HepG2 (cell line): ENCODE data around the gene RNF13. TPM values are rescaled to one million over a fixed set of nuclear protein-coding genes. Genes with fewer than 3 reads are reported as not detected.

Experiments
- ATAC-seq: fragments of 200-7000 bp; cut with Tn5 transposase; 3 replicates; pipeline ENCODE4 v1.9.1; 2020; ENCODE audit warnings: mild to moderate bottlenecking, moderate library complexity
- BruUV-seq: library from RNA; stranded (reverse); fragments of 400-500 nt; replicated peaks from 2 replicates; lab custom pipeline; 2021; lab: Mats Ljungman, UMichigan
- CTCF ChIA-PET: fragments of 300-600 bp; formaldehyde crosslinking; extraction: SDS; loops from one replicate; lab custom pipeline; 2021; ENCODE audit warnings: low total read pairs, inconsistent platforms, low intra/inter-chr PET ratio; lab: Yijun Ruan, JAX
- POLR2A ChIA-PET: fragments of 350-600 bp; sonication (Branson Sonifier 250); formaldehyde crosslinking; loops from one replicate; lab custom pipeline; 2020; ENCODE audit warnings: antibody characterized with exemption, inconsistent platforms; lab: Yijun Ruan, JAX
- DNase-seq: peaks from one replicate; pipeline ENCODE4 v3.0.0-alpha.2; 2015; ENCODE audit warnings: low spot score
- FAIRE-seq: peaks from 3 replicates; lab custom pipeline; 2011; peaks lifted over from hg19 to GRCh38; lab: Jason Lieb, UNC
- H2AFZ ChIP-seq: one replicate; pipeline ENCODE4 v1.6.1; 2011; ENCODE audit warnings: low read length, inconsistent platforms
- H3K27ac ChIP-seq: fragments of 300-600 bp; 3 replicates; pipeline ENCODE4 v1.8.0; 2011; ENCODE audit warnings: mixed run types, mild to moderate bottlenecking, mixed read lengths, low read length, inconsistent platforms; ENCODE audit not compliant: insufficient read depth; ENCODE audit errors: extremely low read length
- H3K27me3 ChIP-seq, 2 experiments: fragments of 200-600 bp in 1 of 2; 2 replicates in 1 of 2; 3 replicates in 1 of 2; pipeline versions ENCODE4 v1.6.0 to v1.8.0; 2011; ENCODE audit warnings: low read length in 2 of 2, mild to moderate bottlenecking in 2 of 2, moderate library complexity in 2 of 2, inconsistent platforms in 1 of 2; ENCODE audit not compliant: insufficient read depth in 2 of 2, control insufficient read depth in 1 of 2
- H3K36me3 ChIP-seq, 2 experiments: fragments of 200-600 bp in 1 of 2; replicated peaks in 1 of 2; 2 replicates in 1 of 2; 3 replicates in 1 of 2; pipeline versions ENCODE4 v1.5.1 to v1.8.0; 2011; ENCODE audit warnings: low read length in 2 of 2, inconsistent platforms in 1 of 2; ENCODE audit not compliant: insufficient read depth in 2 of 2, control insufficient read depth in 1 of 2
- H3K4me1 ChIP-seq: 2 replicates; pipeline ENCODE4 v1.5.1; 2012; ENCODE audit warnings: low read length, inconsistent platforms; ENCODE audit not compliant: insufficient read depth
- H3K4me2 ChIP-seq: 2 replicates; pipeline ENCODE4 v1.6.0; 2011; ENCODE audit warnings: low read depth, low read length, inconsistent platforms
- H3K4me3 ChIP-seq, 3 experiments: fragments of 200-600 bp in 1 of 3; sonication (generic), shearing (Covaris generic) in 1 of 3; replicated peaks in 1 of 3; 2 replicates each; pipeline ENCODE4 v1.5.1; 2011 to 2016; ENCODE audit warnings: low read length in 3 of 3, inconsistent platforms in 2 of 3, low read depth in 2 of 3, mild to moderate bottlenecking in 2 of 3, control low read depth in 1 of 3, mixed read lengths in 1 of 3; ENCODE audit not compliant: insufficient read depth in 1 of 3
- H3K79me2 ChIP-seq: one replicate; pipeline ENCODE4 v1.6.1; 2011; ENCODE audit warnings: low read length, inconsistent platforms; ENCODE audit not compliant: insufficient read depth
- H3K9ac ChIP-seq: 2 replicates; pipeline ENCODE4 v1.6.0; 2011; ENCODE audit warnings: mild to moderate bottlenecking, low read depth, low read length, inconsistent platforms; ENCODE audit not compliant: insufficient read depth
- H3K9me3 ChIP-seq: 2 replicates; pipeline ENCODE4 v1.5.1; 2012; ENCODE audit warnings: mild to moderate bottlenecking, low read length
- H4K20me1 ChIP-seq: 2 replicates; pipeline ENCODE4 v1.6.0; 2011; ENCODE audit warnings: inconsistent platforms, mild to moderate bottlenecking, low read length, moderate library complexity; ENCODE audit not compliant: insufficient read depth
- SAP130 ChIP-seq: IDR thresholded peaks from 2 replicates; pipeline ENCODE4 v1.6.1; 2016; ENCODE audit warnings: low read depth
- TFDP1 ChIP-seq: IDR thresholded peaks from 2 replicates; pipeline ENCODE4 v1.6.1; 2016; ENCODE audit warnings: missing compliant biosample characterization, missing genetic modification reagents, borderline replicate concordance
- TMF1 ChIP-seq: sonication (generic); formaldehyde crosslinking; IDR thresholded peaks from 2 replicates; pipeline ENCODE4 v1.8.1; 2022; ENCODE audit warnings: low read depth, missing genetic modification reagents
- ZNF407 ChIP-seq: sonication (generic); formaldehyde crosslinking; IDR thresholded peaks from one replicate; pipeline ENCODE4 v1.5.1; 2020; ENCODE audit warnings: mild to moderate bottlenecking, missing genetic modification reagents; ENCODE audit errors: not compliant biosample characterization
- ZNF501 ChIP-seq: sonication (generic); formaldehyde crosslinking; IDR thresholded peaks from 2 replicates; pipeline ENCODE4 v1.5.1; 2020; ENCODE audit warnings: mild to moderate bottlenecking, moderate library complexity, missing genetic modification reagents
- WGBS: methylation state at CpG from one replicate; pipeline ENCODE4 v1.1.6; 2017; ENCODE audit warnings: low lambda C conversion rate; 5-methylcytosine and 5-hydroxymethylcytosine counted together
- in situ Hi-C: cut with HindIII; loops from 2 replicates; pipeline ENCODE4 v1.10.0; 2017; ENCODE audit warnings: low pct_unique_long_range_greater_than_20kb; ENCODE audit not compliant: extremely low pct_ligation_motif_present
- intact Hi-C: fragments of 100-400 bp; cut with micrococcal nuclease; formaldehyde crosslinking; loops from one replicate; pipeline ENCODE4 v1.10.0; 2022; ENCODE audit not compliant: unreplicated experiment
- polyA plus RNA-seq, 8 experiments: library from polyadenylated mRNA; depleted of rRNA in 3 of 8; stranded (reverse) in 7 of 8; unstranded in 1 of 8; fragments of >200 nt; fragmentation: Illumina TruSeq in 4 of 8; extraction: Trizol in 4 of 8; gene quantifications; 2 replicates each; pipeline versions ENCODE4 v1.2.1 to v1.2.3, GENCODE V29; 2011 to 2016; ENCODE audit warnings: low read depth in 4 of 8, missing spikeins in 1 of 8, mixed read lengths in 1 of 8; ENCODE audit not compliant: insufficient read depth in 1 of 8
- total RNA-seq, 5 experiments: library from RNA; depleted of rRNA; stranded (reverse); fragments of >200 nt; fragmentation: Illumina TruSeq; extraction: Trizol; gene quantifications; 2 replicates each; pipeline ENCODE4 v1.2.3, GENCODE V29; 2016; ENCODE audit warnings: low read depth in 1 of 5
- TF ChIP-seq, protein P1 (sequence below): sonication (generic); formaldehyde crosslinking; IDR thresholded peaks from 2 replicates; pipeline ENCODE4 v1.4.0; 2020; ENCODE audit warnings: missing genetic modification reagents, borderline replicate concordance

RNF13 gene
- total and polyA plus RNA-seq, 2 of the 13 experiments (the other 11 are each of a cell fraction or from before 2014, with no cell fraction given) = 39.8 to 46.0 TPM

DNA sequence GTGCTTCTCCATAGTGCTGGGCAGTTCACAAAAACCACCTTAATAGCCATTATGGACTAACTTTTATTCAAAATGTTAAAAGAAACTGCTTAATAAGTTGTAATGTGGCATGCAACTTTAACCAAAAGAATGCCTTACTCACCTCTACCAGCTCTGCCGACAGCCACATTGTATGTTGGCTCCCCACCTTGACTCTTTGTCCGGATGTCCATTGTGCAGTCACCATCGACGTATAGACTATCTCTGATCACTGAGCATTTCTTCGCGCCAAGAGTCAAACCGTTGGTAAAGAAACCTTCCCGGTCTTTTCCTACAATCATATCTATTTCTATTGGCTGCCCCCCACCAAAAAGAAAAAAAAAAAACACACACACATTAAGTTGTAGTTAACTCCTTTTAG is 155.2 kb downstream of the RNF13 start:
- in situ Hi-C loops = loop anchor here (10.0 kb wide), 1 partner anchor 217 kb away; no protein-coding TSS in a partner anchor
- POLR2A ChIA-PET = no interaction called here
- TF ChIP-seq TFDP1 (CRISPR knock-in tag) (peak; percentile 11; the same call in 1 of the 2 replicates), SAP130 (CRISPR knock-in tag) (peak; percentile 15; the same call in 1 of the 2 replicates), ZNF501 (CRISPR knock-in tag) (no peak), TMF1 (CRISPR knock-in tag) (no peak), ZNF407 (CRISPR knock-in tag) (no peak)
- TF ChIP-seq, protein P1, sequence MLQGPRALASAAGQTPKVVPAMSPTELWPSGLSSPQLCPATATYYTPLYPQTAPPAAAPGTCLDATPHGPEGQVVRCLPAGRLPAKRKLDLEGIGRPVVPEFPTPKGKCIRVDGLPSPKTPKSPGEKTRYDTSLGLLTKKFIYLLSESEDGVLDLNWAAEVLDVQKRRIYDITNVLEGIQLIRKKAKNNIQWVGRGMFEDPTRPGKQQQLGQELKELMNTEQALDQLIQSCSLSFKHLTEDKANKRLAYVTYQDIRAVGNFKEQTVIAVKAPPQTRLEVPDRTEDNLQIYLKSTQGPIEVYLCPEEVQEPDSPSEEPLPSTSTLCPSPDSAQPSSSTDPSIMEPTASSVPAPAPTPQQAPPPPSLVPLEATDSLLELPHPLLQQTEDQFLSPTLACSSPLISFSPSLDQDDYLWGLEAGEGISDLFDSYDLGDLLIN (CRISPR knock-in tag) = no peak
- H3K9me3 ChIP-seq = no peaks in the 10 kb centered on the region
- peak overlapping the region; percentile 93 for H3K27ac ChIP-seq
- no peak for ATAC-seq
- peaks cover 18% of the 10 kb centered on the region for H4K20me1 ChIP-seq
- peak overlapping the region; percentile 85; the same call in 1 of the 2 replicates for H3K9ac ChIP-seq
- H3K4me2 ChIP-seq = peak overlapping the region; percentile 87
- peak overlapping the region; percentile 82 to 93 (median 92); a peak in 5 of 6 replicates for H3K4me3 ChIP-seq
- peaks cover 62% of the 10 kb centered on the region for H3K79me2 ChIP-seq
- CTCF ChIA-PET = interaction anchor here (2.2 to 2.9 kb wide), 2 partner anchors 216 to 252 kb away, joined by 13 to 19 read pairs; no protein-coding TSS in a partner anchor
- H3K27me3 ChIP-seq = no peaks in the 10 kb centered on the region; a peak in 1 of 5 replicates
- no peak for FAIRE-seq
- DNase-seq = no peak
- BruUV-seq = no TSS peak
- H3K4me1 ChIP-seq = peaks cover 47% of the 10 kb centered on the region
- 30% methylated on average over 8 of the region's 8 CpGs for WGBS
- intact Hi-C loops = no loop called here
- no peak overlapping the region for H2AFZ ChIP-seq
- peaks cover 5 to 32% of the 10 kb centered on the region in 2 experiments; a peak in 4 of 5 replicates for H3K36me3 ChIP-seq
